Activated CD4-positive, alpha-beta T cell treated with anti-CD3 and anti-CD28 coated beads, Interleukin-2, amount 50 U/mL, for 16 hours (primary cell): ENCODE results near the gene DMRTC1B.
"Not testable (repeated sequence)": the region's sequence is repeated elsewhere in the genome, so short reads cannot be mapped to it uniquely, and the experiment has no call there.

Experiments
- DNase-seq: peaks from one replicate; pipeline ENCODE4 v3.0.0-alpha.2; 2020

DMRTC1B gene, protein sequence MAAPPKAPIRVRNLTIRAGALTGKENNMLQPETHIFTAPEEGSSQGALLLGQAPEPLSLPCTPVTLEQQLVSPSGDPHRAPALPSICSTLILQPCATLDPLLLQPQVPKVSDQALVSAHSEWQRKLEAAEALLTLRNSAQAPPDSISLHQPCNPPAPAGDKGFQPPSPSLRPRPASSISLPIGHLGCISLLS

DNA sequence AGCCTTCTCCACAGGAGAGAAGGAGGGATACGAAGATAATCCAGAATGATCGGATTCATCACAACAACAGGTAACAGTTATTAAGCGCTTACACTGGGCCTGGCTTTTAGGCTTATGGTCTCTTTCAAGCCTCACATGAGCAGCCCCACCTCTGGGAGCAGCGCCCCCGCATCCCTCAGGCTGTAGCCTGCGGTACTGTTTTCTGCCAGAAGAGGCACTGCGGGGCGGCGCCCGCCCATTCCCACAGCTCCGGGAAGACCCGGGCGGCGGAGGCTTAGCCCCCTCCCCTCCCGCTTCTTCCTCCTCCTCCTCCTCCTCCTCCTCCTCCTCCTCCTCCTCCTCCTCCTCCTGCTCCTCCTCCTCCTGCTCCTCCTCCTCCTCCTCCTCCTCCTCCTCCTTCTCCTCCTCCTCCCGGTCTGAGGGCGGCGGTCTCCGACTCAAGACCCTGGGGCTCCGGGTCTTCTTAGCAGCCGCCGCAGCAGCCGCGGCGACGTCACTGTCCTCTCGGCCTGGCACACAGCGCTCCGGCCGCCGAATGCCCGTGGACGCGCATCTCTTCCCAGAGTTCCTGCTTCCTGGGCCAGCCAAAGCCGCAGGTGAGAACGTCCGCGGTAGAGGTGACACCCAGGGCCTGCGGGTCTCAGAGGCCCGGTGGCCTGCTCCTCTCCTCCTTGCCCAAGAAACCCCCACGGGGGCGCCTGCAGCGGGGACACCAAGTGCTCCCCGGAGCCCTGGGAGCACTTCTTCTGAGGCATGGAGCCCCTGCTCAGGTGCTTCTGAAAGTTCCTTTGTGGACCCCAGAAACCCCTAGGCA is at the start of gene DMRTC1B:
DMRTC1B (plus strand) TSS at position 238 of the 814 bp plus-strand sequence. CDS start 68,246 bp downstream, outside the sequence.
- not testable (repeated sequence) for DNase-seq

DNA sequence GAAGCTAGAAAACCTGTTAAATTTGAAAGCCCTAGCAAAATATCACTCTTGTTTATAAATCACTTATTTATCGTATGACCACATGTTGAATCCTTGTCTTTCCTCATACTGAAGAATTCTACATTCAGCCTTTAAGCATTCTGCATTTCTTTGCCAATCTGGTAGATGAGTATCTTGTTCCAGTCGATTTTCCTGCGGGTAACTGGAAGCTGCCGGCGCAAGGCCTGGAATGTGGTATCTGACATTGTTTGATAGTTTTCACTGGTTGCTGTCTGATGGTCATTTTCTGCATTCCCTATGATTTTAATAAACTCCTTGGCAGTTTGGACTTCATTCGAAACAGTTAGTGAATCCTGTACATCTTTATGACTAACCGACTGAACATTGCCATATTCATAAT is 48.8 kb upstream of the DMRTC1B start:
- DNase-seq, result no peak

DNA sequence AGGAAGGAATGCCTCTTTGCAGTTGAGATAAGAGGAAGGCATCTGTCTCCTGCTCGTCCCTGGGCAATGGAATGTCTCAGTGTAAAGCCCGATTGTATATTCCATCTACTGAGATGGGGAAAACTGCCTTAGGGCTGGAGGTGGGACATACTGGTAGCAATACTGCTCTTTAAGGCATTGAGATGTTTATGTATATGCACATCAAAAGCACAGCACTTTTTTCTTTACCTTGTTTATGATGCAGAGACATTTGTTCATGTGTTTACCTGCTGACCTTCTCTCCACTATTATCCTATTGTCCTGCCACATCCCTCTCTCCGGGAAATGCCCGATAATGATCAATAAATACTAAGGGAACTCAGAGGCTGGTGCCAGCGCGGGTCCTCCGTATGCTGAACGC is 43.1 kb upstream of the DMRTC1B start:
- DNase-seq, result not testable (repeated sequence)

DNA sequence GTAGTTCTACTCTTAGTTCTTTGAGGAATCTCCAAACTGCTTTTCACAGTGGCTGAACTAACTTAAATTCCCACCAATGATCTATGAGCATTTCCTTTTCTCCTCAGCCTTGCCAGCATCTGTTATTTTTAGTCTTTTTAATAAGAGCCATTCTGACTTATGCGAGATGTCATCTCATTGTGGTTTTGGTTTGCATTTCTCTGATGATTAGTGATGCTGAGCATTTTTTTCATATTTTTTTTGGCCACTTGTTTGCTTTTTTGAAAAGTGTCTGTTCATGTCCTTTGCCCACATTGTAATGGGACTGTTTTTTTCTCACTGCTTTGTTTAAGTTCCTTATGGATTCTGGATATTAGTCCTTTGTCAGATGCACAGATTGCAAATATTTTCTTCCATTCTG is 41.1 kb upstream of the DMRTC1B start:
- no peak for DNase-seq

DNA sequence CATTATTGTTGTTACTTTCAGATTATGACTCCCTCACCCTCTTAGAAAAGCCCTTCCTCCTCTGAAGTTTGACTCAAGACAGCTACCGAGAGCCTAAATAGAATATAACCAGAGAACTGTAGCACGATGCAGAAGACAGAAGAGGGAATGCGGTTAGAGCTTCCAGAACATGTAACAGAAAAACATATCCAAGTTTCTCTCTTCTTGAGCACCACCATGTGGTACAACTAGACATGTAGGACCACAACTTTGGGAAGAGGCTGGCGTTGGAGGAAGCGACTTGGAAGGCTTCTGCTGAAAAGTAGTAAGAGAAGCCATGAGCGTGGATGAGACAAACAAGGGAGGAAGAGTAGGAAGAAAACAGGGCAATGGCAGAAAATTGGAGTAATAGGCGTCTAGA is 31.1 kb upstream of the DMRTC1B start:
- not testable (repeated sequence) for DNase-seq

DNA sequence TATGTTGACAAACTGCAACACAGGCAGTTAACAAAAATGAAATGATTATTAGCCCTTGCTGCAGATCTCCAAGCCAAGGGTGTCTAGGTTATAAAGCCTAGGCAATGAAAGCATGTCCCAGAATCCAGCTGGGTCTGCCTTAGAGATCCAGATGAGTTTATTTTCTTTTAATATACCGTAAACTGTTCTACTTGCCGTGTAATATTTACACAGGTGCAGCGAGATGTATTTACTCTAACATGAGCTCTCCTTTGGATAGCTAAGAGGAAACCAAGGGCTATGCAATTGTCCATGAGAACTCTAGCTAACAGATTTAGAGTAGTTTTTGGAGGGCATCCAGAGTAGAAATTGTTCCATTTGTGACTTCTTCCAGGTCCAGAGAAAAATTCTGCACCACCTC is 28.1 kb upstream of the DMRTC1B start:
- DNase-seq, result not testable (repeated sequence)

DNA sequence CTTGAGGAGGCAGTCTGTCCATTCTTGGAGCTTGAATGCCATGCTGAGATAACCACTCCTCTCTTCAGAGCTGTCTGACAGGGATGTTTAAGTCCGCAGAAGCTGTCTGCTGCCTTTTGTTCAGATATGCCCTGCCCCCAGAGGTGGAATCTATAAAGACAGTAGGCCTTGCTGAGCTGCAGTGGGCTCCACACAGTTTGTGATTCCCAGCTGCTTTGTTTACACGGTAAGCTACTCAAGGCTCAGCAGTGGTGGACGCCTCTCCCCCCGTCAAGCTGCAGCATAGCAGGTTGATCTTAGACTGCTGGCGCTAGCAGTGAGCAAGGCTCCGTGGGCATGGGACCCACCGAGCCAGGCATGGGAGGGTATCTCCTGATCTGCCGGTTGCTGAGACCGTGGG is 16.2 kb upstream of the DMRTC1B start:
- DNase-seq, result not testable (repeated sequence)

DNA sequence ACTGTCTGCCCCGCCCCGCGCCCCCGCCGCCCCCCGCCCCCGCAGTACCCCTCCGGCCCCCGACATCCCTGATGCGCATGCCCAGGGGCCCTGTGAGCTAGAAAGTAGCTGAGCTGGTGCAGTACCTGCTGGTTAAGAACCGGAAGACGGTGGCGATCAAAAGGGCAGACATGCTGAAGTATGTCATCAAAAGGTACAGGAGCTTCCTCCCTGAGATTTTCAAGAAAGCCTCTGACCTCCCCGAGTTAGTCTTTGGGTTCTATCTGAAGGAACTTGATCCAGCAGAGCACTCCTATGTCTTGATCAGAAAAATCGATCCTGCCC is 739 bp downstream of the DMRTC1B start:
- DNase-seq, result not testable (repeated sequence)

DNA sequence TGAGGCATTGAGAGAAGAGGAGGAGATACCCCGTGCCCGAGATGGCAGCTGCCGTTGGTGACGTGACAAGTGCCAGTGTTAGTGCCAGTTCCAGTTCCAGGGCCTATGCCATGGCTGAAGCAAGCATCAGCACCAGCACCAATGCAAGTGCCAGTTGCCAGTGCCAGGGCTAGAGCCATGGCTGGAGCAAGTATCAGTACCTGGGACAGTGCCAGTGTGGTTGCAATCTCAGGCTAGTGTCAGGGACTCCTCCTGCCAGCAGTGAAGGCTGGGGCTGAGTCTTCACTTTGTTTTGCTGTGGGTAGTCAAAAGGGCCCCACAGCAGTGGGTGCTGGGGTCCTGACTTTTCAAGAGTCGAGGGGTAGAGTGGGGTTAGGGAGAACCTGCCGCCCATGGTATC is 1.5 kb downstream of the DMRTC1B start:
- DNase-seq, result not testable (repeated sequence)

DNA sequence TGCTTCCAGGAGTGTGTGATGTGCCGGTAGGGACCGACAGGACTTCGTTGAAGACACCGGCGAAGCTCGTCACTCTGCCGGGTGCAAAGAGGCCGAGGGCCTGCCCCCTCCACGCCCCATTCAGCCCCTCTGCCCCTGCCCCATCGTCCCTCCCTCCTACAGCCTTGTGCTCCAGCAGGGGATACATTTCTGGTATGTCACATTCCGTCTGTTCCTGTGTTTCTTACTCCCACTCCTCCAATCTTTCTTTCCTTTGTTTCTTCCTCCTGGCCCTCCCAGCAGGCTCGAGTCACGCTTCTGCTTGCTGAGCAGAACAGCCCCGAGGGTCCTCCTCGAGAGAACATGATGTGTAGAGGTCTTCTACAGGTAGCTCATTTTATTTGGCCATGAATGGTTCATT is 5.9 kb downstream of the DMRTC1B start, which contains the start of gene FAM236B:
FAM236B (minus strand) TSS at position 101 of the 400 bp plus-strand sequence; CDS start at position 1, 100 bp downstream.
- DNase-seq, result not testable (repeated sequence)

DNA sequence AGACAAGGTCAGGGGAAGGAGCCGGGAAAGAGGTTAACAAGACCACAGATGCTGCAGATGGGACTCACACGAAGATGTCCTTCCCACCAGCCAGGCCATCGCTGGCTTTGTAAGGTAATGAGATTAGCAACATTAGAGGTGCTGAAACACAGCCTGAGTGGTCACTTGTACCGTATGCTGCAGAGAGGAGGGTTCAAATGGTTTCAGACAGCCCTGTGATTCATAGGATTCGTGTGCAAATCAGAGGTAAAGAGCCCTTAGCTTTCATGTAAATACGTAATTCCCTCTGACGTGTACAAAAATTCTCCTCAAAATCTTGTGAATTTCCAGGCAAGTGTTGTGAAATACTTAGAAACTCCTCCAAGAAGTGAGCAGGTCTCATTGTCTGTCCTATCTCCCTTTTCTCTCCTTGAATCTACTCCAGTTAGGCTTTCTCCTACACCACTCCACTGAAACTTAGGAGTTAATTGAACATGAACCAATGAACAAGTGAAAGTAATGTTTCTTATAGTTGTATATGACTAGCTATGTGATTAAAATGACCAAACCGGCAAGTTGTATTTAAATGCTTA is 6.8 kb downstream of the DMRTC1B start:
- not testable (repeated sequence) for DNase-seq

DNA sequence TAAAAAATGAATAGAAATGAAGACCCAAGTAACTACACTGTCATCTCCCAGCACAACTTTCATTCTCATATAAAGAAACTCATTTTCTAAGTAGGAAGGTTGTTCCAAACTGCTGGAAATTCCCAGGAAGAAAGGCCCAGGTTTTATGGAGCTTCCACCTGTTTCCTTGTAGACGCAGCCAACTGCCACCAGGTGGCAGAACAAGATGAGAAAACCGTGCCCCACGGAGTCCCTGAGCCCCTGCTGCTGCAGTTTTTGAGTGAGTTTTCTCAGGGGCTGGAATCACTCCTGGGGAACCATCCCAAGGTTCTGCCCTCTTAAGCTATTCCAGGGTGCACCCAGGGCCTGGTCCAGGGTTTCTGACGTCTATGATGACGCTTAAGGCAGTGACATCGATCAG is 7.3 kb downstream of the DMRTC1B start:
- DNase-seq, result not testable (repeated sequence)

DNA sequence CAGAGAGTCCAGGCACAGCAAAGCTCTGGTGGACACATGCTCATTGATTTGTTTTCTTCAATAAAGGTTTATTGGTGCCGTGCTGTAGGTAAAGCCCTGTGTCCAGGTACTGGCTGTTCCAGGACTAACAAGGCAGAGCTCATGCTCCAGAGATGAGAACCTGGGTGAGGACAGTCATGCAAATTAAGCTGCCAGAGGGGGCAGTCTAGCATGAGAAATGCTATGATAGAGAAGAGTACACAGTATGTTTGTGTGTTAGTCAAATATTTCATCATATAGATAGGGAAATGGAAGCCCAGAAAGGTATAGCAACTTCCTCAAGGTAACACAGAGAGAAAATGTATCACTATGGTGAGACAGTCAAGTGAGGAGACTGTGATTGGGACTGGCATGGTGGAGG is 11.5 kb downstream of the DMRTC1B start:
- not testable (repeated sequence) for DNase-seq

DNA sequence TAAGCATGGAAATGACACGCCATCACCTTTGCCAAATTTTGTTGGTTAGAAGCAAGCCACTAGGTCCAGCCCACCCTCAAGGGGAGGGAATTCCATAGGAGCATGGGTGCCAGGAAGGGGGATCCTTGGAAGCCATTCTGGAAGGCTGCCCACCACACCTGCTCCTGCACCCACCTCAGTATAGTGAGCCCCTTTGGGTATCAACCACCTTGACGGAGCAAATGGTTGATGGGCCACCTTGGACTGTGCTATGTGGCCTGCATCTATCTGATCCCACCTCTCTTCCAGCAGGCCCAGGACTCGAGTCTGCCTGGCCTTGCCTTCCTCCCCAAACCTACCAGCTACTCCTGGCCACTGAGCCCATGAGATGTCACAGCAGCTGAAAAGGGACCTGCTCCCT is 13.7 kb downstream of the DMRTC1B start:
- not testable (repeated sequence) for DNase-seq

DNA sequence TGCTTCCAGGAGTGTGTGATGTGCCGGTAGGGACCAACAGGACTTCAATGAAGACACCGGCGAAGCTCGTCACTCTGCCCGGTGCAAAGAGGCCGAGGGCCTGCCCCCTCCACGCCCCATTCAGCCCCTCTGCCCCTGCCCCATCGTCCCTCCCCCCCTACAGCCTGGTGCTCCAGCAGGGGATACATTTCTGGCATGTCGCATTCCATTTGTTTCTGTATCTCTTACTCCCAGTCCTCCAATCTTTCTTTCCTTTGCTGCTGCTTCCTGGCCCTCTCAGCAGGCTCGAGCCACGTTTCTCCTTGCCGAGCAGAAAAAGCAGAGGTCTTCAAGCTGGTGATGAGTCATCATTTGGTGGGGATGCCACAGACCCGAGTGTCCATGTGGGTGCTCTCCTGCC is 31.4 kb downstream of the DMRTC1B start, which contains the start of gene FAM236D:
FAM236D (minus strand) TSS at position 101 of the 400 bp plus-strand sequence; CDS start at position 1, 100 bp downstream.
- not testable (repeated sequence) for DNase-seq

DNA sequence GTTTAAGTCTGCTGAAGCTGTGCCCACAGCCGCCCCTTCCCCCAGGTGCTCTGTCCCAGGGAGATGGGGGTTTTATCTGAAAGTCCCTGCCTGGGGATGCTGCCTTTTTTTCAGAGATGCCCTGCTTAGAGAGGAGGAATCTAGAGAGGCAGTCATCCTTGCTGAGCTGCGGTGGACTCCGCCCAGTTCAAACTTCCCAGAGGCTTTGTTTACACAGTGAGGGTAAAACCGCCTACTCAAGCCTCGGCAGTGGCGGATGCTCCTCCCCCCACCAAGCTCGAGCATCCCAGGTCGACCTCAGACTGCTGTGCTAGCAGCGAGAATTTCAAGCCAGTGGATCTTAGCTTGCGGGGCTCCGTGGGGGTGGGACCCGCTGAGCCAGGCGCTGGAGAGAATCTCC is 54.0 kb downstream of the DMRTC1B start:
- not testable (repeated sequence) for DNase-seq

DNA sequence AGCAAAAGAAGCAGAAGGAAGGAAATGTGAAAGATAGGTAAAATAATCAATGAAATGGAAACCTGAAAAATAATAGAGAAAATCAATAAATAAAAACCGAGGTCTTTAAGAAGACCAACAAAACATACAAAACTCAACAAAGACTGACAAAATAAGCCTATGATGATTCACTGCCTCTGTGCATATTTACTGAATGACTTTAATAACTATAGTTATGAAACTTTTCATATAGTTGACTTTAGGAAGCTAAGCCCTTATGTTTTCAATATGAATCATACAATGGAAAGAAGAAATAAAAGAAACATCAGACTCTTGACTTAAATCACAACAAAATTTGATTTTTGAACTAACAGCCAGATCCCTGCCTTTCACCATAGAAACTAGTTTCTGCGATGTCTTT is 60.8 kb downstream of the DMRTC1B start:
- not testable (repeated sequence) for DNase-seq

DNA sequence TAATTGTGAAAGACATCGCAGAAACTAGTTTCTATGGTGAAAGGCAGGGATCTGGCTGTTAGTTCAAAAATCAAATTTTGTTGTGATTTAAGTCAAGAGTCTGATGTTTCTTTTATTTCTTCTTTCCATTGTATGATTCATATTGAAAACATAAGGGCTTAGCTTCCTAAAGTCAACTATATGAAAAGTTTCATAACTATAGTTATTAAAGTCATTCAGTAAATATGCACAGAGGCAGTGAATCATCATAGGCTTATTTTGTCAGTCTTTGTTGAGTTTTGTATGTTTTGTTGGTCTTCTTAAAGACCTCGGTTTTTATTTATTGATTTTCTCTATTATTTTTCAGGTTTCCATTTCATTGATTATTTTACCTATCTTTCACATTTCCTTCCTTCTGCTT is 106.2 kb downstream of the DMRTC1B start:
- not testable (repeated sequence) for DNase-seq

DNA sequence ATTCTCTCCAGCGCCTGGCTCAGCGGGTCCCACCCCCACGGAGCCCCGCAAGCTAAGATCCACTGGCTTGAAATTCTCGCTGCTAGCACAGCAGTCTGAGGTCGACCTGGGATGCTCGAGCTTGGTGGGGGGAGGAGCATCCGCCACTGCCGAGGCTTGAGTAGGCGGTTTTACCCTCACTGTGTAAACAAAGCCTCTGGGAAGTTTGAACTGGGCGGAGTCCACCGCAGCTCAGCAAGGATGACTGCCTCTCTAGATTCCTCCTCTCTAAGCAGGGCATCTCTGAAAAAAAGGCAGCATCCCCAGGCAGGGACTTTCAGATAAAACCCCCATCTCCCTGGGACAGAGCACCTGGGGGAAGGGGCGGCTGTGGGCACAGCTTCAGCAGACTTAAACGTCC is 113.0 kb downstream of the DMRTC1B start:
- DNase-seq, result not testable (repeated sequence)
